ENCODE results near the gene AGA. TPM values are rescaled to one million over a fixed set of nuclear protein-coding genes. Genes with fewer than 3 reads are reported as not detected.

AGA gene
- total RNA-seq, result 23.8 and 31.6 TPM in 2 replicates

DNA sequence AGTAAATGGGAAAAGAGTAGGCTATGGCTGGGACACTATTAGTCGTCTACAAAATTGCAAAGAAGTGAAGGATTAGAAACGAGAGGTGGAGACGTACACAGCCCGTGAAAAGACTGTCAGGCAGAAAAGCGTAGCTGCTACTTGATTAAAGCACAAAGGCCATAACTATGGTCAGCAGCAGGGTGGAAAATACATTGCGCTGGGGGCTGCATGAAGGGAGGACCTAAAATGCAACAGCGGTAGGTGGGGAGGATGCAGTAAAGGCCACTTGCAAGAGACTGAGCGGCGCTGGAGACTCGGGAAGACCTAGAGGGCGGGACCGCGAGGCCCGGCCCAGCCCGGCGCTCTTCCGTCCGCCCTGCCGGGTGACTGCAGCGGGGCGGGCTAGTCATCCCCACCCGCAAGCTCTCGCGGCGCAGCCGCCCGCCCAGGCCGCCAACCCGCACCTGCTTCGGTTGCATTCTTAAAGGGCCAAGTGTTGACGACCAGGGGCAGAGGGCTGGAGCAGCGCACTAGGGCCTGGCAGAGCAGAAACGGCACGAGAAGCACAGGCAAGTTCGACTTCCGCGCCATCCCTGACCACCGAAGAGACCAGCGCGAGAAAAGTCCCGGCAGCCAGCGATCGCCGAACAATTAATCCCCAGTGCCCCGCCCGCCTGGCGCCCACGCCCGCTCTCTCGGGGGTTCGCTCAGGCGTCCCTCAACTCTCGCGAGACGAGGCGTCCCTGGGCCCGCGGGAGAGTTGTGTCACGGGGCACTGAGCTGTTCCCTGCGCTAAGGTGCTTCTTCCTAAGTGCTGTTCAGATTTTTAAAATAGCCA lies at the start of gene AGA:
Gene AGA (minus strand): TSS at position 635 of the 820 bp plus-strand sequence. CDS start 62 bp downstream, at position 573.
- DNase-seq, result peak; percentile 97

DNA sequence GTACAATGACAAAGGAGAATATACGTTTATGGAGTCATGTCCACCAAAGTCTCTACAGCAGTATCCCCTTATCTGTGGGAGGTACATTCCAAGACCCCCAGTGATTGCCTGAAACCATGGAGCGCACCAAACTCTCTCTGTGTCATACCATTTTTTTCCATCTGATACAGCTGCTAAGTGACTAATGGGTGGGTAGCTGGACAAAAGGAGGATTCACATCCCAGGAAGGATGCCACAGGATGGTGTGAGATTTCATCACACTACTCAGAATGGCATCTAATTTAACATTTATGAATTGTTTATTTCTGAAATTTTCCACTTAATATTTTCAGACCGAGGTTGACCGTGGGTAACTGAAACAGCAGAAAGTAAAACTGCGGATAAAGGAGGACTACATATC lies 49.8 kb upstream of the AGA start:
- DNase-seq, result no peak

DNA sequence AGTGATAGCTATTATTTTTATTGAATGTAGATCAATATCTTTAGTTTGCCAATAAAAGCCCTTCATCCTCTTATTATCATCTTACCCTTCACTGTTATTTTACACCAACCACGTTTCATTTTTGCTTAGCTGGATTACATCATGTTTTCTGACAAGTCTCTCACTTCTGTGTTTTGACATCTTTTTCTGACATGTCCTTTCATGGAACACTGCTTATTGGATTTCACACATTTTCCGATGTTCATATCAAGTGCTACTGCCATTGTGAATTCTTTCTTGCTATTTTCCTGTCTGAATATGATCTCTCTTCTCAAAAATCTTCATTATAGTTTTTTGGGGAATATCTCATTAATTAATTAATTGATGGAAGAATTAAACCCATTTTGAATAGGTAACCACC lies 48.5 kb upstream of the AGA start:
- no peak for DNase-seq

DNA sequence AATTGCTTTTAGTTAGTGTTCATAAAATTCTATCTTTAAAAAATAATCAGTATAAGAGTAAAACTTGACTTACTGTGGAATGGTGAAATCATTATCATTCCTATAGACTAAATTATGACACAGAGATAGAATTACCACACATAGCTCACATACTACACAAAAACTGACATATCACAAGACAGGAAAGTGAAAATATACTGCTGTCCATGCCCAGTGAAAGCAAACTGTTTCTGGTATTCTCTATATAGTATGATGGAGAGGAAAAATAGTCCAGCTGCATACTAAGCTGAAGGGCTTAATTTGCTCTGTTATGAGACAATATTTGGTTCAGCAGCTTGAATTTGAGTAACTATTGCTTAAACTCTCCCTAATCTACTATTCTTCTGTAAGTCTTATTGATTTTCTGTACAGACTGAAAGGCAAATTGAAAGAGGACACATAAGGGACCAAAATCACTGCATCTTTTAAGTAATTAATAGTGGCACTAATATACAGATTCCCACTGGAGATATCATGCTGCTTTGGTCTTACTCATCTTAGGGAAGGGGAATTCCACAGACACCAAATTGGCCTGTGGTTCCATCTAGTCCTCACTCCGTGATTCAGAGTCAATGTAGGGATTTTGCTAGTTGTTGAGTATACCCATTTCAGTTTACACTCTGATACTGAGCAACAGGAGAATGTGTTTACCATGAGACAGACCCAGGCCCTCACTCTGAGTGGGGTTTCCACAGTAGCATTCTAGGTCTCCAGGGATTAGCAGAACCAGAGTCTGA lies 47.4 kb upstream of the AGA start:
- no peak for DNase-seq

DNA sequence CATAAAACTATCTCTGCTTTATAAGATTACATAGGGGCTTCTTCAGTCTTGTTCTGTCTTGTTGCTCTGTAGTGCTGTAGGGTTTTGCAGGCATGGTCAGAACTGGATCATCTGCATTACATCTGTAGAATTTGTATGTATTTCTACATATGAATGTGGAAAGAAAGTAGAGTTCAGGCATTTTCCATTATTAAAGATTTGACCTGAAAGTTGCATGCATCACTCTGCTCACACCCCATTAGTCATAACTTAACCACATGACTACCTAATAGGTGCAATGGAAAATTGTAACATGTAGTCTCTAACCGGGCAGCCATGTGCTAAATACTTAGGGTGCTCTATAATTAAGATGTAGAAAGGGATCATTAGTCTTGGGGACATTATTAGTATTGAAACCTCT lies 45.7 kb upstream of the AGA start:
- DNase-seq, result no peak

DNA sequence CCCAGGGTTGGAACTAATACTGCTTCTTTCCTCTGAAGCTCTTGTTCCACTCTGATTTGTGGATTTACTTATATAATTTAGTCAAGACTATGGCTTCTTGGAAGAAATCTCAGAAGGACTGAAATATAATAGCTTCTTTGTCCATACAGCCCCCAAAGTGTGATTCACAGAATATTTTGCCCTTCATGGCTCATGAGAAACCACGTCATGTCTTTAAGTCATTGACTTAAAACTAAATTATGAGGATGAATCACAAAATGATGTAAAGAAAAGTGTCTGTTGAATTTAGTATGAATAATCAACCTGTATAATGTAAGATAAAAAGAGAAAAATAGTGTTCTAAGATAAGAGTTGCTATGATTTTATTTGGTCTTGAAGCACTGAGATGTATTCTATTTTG lies 43.3 kb upstream of the AGA start:
- no peak for DNase-seq

DNA sequence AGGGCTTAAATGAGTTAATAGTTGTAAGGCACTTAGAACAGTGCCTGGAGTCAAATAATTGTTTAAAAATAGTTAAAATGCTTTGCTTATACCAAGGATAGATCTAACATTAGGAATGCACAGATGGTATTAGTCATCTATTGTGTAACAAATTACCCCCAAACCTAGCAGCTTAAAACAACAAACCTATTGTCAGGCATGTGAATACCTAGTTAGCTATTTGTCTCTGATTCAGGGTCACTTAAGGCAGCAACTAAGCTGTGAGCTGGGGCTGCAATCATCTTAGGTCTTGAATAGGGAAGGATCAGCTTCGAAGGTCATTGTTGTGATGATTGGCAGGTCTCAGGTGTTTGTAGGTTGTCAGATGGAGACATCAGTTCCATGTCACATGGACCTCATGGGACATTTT lies 42.4 kb upstream of the AGA start:
- peak; percentile 56 for DNase-seq

DNA sequence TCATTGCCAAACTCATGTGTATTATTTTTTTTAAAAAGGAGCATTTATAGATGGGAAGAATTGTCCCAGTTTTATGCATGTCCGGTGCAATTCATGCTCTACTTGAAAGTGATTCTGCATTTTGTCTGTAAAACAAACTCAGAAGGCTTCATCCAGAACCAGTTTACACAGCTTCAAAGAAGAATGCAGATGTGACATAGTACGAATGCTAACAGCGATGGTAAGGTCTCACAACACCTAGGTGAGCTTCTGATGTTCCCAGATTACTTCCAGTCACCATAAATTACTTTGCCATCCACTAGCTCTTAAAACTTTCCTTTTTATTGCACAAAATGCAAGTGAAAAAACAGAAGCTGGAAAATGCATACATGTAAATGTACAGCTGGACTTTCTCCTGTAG lies 41.5 kb upstream of the AGA start:
- no peak for DNase-seq

DNA sequence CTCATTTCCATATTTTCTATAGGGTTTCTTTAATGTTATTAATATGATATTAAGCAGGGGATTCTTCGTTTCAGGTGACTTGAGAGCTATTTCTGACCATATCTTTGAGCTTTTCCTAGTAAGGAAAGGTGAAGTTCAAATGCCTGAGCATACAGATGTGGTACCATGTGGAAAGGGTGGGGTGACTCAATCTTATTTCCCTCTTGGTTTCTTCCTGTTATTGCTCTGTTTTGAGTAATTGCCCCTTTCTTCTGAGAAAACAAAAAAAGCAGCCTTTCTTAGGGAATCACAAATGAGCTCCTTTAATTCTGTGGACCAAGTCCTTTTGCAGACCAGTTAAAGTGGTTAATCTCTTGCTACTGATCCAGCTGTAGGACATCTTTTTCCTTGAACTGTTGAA lies 41.0 kb upstream of the AGA start:
- DNase-seq, result peak; percentile 8

DNA sequence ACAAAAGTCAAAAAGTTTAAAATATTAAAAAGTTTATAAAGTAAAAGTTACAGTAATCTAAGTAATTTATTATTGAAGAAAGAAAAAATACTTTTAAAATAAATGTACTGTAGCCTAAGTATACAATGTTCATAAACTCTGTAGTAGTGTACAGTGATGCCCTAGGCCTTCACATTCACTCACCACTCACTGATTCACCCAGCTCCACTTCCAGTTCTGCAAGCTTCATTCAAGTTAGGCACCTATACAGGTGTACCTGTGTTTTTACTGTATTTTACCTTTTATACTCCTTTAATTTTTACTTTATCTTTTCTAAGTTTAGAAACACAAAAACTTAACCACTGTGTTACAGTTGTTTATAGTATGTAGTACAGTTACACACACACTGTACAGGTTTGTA lies 40.1 kb upstream of the AGA start:
- no peak for DNase-seq

DNA sequence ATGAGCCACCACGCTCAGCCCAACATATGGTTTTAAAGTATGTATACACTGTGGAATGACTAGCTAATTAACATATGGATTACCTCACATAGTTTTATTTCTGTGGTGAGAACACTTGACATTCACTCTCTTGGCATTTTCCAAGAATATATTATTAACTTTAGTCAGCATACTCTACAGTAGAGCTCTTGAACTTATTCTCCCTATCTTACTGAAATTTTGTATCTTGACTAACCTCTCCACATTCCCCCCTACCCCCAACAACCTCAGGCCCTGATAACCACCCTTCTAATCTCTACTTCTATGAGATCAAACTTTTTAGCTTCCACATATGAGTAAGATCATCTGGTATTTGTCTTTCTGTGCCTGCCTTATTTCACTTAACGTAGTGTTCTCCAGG lies 38.6 kb upstream of the AGA start:
- no peak for DNase-seq

DNA sequence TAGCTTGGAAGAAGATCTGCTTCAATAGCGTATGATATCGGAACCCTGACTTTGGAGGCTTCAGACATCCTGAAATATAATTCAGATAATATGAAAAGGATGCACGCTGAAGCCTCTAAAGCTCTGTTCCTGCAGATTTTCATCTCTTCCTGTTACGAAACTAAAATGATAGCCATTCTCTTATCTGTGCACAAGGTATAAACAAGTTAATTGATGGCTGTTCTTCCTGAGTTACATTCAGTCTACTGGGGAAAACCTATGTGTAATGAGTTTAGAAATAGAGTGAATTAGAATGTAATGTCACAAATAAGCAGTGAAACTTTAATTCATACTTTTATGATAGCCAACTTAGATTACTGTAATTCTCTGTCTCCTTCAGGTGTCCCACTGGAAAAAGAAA lies 36.8 kb upstream of the AGA start:
- no peak for DNase-seq

DNA sequence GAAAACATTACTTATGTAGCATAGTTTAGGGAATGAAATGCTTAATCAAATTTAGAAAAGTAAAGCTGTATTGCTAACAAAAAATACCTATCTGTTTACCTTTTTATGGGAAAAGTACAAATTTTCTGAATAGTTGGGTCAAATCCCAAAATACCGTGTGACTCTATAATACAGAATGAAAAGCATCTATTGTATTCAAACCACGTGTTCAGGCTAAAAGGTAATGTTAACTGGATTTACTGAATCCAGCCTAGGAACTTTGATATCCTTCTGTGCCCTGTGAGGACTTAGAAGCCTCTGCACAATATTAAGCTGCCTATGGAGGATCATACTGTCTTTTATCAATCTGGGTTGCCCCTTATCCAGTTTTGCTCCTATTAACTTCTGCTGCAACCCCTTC lies 36.3 kb upstream of the AGA start:
- DNase-seq, result no peak

DNA sequence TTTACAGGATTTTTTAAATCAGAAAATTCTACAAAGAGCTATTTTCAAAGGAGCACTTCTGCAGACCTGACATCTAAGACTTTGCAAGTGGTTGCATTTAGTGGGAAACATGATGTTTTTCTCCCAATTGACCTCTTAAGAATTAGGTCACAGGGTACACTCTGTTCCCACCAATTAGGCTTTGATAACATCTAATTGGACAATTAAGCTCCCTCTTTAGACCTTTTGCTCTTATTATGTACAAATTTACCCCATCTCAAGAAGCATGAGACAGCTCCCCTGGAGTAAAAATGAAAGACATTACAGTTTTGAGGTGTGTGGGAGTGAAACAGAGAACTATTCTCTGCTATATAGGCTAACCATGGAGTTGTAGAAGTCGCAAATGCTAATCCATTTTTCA lies 31.8 kb upstream of the AGA start:
- no peak for DNase-seq

DNA sequence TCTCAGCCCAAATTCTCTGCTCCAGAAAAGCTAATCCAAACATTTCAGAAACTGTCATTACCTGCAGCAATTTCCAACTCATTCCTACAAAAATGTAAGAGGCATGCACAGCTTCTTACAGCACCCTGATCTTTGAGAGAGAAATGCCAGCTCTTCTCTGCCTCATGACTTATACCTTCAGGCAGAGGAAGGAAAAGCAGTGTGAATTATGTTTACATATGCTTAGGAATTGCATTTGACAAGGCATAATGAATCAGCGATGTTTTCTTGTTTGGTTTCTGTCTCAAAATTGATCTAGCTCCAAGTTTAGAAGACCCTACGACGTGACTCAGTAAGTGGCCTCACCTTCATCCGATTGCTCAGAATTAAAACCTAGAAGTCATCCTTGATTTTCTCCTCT lies 21.8 kb upstream of the AGA start:
- DNase-seq, result no peak

DNA sequence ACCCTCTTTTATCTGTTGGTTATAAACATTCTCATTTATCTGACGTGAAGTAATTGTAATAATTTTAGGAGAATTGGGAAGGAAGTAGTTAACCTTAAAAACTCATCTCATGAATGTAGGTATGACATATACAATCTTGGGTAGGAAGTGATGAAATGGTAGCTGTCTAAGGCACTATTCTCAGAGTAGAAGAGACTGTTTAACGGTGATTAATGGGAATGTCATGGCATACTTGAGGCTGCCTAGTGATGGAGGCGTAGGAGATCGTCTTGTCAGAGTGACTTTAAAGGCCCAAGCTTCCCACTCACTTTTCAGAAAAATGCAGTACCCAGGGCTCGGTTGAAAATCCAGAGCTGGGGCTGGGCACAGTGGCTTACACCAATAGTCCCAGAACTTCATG lies 19.4 kb upstream of the AGA start:
- no peak for DNase-seq

DNA sequence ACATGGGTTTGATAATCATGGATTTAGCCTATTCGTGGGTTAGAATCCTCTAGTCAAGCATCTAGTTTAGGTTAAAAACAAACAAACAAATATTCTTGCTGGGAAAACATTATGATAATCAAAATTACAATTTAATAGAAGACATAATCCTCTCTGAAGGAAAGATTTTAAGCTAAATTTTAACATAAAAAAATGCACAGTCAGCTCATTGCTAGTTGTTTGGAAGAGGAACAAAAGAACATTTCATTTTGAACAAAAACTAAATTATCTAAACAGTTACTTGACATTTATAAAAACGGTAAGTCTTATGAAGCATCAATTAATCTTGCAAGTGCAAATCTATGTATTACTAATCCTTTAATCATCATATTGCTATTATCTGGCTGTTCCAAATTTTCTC lies 18.2 kb upstream of the AGA start:
- DNase-seq, result no peak

DNA sequence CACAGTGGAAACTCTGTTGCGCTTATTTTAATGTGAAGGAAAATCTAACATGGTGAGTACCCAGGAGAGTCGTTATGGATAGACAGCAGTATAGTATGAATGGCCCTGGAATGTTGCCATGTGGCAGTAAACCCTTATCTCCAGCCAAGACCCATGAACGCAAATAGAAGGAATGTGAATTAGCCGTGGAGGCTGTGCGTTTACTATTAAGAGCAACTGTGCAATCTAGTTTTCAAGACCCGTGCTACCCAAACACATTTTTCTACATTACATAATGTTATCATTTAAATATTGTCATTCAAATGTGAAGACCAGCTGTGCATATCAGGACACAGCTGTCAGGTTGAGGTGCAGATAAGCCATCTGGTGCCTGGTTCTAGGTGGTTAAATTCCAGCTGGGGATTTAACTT lies 13.3 kb upstream of the AGA start:
- DNase-seq, result no peak

DNA sequence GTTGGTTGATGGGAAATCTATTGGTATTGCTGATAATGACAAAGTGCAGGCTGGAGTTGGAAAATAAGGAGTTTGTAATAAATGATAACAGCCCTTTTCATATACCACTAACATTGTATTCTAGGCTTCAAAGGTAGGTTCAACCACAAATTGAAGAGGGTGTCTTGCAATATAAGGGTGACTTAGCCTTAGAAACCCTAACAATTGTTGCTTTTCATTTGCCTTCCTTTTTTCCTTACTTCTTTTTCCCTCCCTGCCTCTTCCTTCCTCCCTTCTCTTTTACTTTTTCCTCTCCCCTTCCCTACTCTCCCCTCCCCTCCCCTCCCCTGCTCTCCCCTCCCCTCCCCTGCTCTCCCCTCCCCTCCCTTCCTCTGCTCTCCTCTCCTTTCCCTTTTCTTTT lies 10.9 kb upstream of the AGA start:
- DNase-seq, result no peak

DNA sequence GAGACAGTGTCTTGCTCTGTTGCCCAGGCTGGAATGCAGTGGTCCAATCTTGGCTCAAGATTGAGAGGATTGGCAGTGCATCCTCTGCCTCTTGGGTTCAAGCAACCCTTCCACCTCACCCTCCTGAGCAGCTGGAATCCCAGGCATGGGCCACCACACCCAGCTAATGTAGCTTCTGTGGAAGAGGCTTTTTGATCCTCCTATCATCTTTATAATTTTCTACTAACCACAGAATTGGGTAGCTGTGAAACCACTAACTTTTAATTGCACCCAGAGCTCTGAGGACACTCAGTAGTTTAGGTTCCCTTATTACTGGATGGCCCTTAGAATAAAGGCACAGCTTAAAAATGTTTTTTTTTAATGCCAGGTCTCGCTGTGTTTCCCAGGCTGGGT lies 8.9 kb upstream of the AGA start:
- no peak for DNase-seq

DNA sequence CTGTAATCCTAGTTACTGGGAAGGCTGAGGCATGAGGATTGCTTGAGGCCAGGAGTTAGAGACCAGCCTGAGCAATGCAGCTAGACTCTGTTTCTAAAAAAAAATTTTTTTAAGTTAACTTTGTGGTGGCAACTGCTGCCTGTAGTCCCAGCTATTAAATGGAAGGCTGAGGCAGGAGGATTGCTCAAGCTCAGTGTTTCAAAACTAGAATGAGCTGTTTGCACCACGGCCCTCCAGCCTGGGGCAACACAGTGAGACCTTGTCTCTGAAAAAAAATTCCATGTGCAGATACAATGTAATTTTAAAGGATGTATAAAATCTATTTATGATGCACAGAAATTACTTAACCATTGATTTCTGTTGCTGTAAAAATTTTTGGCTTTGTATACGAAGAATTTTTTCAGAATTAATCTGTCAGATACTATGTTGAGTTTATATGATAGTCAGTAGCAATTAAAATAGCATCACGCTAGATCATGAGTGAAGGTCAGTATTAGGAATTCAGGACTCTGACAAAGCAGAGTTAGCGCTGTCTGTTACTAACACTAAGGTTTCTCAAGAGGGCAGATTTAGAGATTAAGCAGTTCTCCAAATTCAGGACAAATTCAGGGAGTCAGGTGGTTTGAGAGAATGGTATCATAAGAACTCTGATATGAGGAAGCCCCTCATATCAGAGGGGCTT lies 8.3 kb upstream of the AGA start:
- DNase-seq, result no peak

DNA sequence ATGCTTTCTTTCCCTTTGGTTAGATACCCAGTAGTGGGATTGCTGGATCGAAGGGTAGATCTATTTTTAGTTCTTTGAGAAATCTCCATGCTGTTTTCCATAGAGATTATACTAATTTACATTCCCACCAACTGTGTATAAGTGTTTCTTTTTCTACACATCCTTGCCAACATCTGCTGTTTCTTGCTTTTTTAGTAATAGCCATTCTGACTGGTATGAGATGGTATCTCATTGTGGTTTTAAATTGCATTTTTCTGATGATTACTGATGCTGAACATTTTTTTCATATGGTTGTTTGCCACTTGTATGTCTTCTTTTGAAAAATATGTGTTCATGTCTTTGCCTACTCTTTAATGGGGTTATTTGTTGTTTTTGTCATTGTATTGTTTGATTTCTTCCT lies 6.6 kb upstream of the AGA start:
- no peak for DNase-seq

DNA sequence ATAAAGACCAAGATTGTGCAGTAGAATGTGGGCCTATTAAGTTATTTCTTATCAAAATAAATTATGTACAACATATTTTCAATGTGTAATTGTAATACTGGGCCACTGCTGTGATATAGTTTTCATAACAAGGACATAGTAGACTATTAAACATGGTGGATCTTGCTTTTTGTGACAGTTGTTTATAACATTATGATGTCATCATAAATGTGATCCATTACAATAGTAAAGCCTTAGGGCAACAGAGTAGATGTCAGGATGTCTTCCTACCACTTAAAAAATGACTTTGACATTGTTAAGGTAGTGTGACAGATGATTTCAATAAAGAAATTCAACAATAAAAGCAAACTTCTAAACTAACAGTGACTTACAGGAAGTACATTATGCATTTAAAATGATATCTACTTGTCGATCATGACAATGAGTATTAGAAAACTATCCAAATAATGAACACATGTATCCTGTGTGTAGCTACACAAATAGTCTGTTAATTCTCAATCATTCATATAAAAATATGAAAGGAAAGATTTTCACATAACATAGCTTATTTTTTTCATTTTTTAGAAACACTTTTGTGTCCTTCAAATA lies 5.3 kb upstream of the AGA start:
- no peak for DNase-seq
